Renal cortex interstitium (tissue), 11 donors: ENCODE measurements around the gene NUBPL. TPM values are rescaled to one million over a fixed set of nuclear protein-coding genes. Genes with fewer than 3 reads are reported as not detected.
"Not testable (repeated sequence)": the region's sequence is repeated elsewhere in the genome, so short reads cannot be mapped to it uniquely, and the experiment has no call there.

Experiments used
- DNase-seq, 11 donors: peaks; one replicate each; pipeline ENCODE4 v3.0.0-alpha.2; 2013; ENCODE audit warnings: low read depth in 9 of 11, low spot score in 4 of 11; ENCODE audit errors: extremely low read depth in 1 of 11
- polyA plus RNA-seq, 3 donors: library from polyadenylated mRNA; unstranded; fragments of 120-200 nt; gene quantifications; one replicate each; pipeline ENCODE4 v1.2.1, GENCODE V29; 2013; ENCODE audit not compliant: insufficient read length in 3 of 3

The NUBPL gene
- polyA plus RNA-seq, 3 donors, result 14.3 to 18.5 (median 16.0) TPM

DNA sequence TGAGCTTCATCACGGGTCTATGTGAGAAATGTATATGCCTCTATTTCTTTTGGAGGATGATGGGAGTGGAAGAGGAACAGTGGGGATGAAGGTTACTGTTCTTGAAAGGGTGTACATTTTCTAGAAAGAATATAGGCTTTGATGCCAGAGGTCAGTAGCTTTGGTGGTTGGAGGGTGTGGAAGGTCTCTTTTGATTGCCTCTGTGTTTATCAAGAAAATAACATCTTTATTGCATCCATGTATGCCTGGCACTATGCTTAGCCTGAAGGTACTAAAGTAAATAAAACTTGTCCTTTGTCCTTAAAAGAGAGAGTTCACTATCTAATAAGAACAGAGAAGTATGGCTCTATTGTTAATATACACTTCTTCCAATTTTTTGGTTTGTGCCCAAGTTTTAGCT, 201.8 kb downstream of the NUBPL start:
- no peak for DNase-seq

- DNase-seq, result no peak
These were observed 205.2 kb downstream of the NUBPL start for GRCh38 chr14:31766315-31766892.

DNA sequence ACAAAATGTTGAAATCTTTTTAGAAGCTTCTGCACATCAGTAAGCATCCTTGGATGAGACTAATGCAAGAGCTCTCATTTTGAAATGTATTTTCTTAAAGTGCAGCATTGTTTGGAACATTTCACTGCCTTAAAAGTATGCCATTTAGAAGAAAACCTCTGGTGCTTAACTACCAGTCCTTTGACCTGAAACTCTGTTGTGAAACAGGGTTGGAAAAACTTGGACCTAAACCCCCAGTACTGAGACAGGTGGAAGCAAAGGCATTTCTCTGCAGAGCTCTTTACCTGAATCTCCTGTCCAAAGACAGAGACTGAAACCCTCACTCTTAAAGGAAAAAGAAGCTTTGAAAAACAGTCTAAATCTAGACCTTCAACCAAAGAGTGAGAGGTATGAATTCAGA, 207.2 kb downstream of the NUBPL start:
- DNase-seq, result no peak

DNA sequence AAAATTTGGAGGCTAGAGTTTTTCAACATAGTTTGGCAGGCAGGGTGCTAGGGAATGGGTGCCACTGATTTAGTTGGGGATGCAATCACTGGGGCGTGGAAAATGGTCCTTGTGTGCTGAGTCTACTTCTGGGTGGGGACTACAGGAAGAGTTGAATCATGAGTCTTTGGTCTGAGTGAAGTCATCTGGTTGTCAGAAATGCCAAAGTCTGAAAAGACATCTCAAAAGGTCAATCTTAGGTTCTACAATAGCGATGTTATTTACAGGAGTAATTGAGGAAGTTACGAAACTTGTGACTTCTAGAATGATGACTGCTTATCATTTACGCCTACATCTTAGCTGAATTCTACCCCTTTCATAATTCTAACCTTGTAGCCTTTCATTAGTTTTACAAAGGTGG, 209.1 kb downstream of the NUBPL start:
- DNase-seq, result no peak

- DNase-seq, result no peak
These were observed 213.4 kb downstream of the NUBPL start for GRCh38 chr14:31774567-31774966.

GRCh38 chr14:31777312-31777711, 216.1 kb downstream of the NUBPL start:
- no peak for DNase-seq

DNA sequence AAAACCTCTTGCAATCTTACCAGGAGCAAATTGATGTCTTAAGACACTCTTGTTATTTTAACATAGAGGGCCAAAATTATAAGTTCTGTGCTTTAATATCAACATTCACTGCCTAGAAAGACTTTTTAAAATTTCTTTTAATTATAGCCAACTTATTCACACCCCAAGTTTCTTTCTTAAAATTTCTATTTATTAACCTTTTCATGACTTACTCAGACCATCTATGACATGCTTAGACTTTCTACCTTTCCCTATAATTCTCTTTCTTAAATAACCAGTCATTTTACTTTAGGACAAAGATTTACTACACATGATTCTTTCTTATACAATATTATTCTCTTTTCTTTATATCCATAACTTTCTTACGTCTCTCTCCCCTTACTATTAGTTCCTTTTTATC, 220.4 kb downstream of the NUBPL start:
- peak in 1 of 11 donors; percentile 2 for DNase-seq

DNA sequence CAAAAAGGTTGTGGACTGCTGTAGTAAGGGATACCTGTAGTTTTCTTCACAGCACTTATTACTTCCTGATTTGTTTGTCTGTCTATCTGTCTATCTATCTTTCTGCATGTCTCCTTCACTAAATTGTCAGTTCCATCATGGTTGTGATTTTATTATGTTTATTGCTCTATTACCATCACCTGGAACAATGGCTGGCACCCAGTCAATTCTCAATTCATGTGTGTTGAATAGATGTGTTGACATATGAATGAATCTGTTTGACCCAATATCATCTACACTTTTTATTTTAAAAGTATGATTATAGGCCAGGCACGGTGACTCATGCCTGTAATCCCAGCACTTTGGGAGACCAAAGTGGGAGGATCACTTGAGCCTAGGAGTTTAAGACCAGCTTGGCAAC, 224.4 kb downstream of the NUBPL start:
- DNase-seq, result no peak

DNA sequence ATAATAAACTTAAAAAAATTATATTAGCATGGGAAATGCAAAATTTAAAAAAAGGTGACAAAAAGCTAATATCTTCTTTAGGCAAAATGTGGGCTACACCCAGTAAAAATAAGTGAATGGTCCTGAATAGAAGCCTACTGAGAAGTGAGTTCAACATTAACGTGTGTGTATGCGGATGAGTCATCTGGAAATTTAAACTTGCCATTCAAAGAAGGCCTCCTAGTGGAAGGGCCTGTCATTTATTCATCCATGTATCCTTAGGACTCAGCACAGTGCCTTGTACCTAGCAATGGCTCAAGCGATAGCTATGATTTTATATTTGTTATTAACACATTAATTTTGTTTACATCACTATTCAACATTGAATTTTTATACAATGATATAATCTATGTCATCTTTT, 226.2 kb downstream of the NUBPL start:
- no peak for DNase-seq

DNA sequence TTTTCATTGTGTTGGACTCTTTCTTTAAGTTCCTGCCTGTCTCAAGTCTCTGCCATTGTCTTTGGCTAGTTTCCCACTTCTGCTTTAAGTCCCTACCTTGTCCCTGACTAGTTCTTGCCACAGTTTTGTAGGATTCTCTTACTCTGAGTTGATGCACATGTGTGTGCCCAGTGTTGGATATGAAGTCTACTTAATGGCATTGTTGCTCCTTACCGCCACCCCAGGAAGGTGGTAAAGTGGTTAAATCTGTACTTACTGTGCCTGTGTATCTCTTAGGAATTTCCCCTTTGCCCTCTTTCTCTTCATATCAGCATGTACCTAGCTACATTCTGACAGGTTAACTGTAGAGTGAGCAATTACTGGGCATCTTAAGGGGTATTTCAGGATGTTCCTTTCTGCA, 227.1 kb downstream of the NUBPL start:
- DNase-seq, result no peak

- DNase-seq, result no peak
These were observed 231.5 kb downstream of the NUBPL start for GRCh38 chr14:31792726-31793125.

- DNase-seq, result not testable (repeated sequence)
These were observed 236.7 kb downstream of the NUBPL start for GRCh38 chr14:31797946-31798345.

DNA sequence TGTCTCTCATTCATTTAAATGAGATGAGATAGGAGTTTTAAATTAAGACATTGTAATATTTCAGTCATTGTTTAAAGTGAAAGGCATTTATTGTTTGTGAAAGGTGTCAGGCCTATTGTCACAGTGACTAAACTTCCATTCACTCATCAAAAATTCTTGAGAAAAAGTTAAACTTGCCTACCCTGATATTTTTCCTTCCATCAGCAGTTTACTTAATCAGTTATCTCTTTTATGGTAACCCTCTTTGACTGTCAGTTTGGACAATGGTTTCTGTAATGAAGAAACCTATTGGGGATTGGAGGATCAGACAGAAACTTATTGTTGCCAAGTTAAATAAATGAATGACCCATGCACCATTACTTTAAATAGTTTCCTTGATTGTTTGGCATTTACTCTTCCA, 241.6 kb downstream of the NUBPL start:
- no peak for DNase-seq

GRCh38 chr14:31806249-31806648, 245.0 kb downstream of the NUBPL start:
- no peak for DNase-seq

DNA sequence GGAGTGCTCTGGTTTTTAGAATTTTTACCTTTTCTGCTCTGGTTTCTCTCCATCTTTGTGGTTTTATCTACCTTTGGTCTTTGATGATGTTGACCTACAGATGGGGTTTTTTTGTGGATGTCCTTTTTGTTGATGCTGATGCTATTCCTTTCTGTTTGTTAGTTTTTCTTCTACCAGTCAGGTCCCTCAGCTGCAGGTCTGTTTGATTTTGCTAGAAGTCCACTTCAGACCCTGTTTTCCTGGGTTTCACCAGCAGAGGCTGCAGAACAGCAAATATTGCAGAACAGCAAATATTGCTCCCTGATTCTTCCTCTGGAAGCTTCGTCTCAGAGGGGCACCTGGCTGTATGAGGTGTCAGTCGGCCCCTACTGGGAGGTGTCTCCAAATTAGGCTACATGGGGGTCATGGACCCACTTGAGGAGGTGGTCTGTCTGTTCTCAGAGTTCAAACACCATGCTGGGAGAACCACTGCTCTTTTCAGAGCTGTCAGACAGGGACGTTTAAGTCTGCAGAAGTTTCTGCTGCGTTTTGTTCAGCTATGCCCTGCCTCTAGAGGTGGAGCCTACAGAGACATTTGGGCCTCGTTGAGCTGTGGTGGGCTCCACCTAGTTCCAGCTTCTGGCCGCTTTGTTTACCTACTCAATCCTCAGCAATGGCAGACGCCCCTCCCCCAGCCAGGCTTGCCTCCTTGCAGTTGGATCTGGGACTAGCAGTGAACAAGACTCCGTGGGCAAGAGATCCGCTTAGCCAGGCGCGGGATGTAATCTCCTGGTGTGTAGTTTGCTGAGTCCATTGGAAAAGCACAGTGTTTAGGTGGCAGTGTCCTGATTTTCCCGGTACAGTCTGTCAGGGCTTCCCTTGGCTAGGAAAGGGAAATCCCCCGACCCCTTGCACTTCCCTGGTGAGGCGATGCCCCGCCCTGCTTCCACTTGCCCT, 250.8 kb downstream of the NUBPL start:
- not testable (repeated sequence) for DNase-seq

DNA sequence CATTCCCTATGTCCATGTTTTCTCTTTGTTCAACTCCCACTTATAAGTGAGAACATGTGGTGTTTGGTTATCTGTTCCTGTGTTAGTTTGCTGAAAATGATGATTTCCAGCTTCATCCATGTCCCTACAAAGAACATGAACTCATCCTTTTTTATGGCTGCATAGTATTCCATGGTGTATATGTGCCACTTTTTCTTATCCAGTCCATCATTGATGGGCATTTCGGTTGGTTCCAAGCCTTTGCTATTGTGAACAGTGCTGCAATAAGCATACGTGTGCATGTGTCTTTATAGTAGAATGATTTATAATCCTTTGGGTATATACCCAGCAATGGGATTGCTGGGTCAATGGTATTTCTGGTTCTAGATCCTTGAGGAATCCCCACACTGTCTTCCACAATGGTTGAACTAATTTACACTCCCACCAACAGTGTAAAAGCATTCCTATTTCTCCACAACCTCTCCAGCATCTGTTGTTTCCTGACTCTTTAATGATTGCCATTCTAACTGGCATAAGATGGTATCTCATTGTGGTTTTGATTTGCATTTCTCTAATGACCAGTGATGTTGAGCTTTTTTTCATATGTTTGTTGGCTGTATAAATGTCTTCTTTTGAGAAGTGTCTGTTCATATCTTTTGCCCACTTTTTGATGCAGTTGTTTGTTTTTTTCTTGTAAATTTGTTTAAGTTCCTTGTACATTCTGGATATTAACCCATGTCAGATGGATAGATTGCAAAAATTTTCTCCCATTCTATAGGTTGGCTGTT, 252.7 kb downstream of the NUBPL start:
- not testable (repeated sequence) for DNase-seq

- DNase-seq, result no peak
These were observed 258.1 kb downstream of the NUBPL start for GRCh38 chr14:31819281-31819680.

- DNase-seq, result no peak
These were observed 264.3 kb downstream of the NUBPL start for GRCh38 chr14:31825459-31825858.

DNA sequence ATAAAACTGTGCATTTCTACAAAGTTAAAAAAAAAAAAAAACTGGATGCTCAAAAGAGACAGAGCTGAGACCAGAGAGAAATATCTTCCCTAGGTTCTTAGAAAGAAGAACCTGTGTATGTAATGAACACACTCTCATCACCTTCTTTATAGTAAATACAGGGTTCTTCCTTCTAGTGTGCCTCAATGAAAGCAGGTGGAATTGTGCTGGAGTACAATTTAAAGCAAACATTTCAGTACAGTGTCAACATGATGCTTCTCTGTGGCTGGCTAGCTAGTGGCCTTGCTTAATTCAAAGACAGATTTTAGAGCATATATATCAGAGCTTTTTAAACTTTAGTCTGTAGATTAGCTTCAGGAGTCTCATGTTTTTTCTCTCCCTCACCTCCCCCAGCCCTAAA, 266.1 kb downstream of the NUBPL start:
- DNase-seq, result no peak
